Neuron (in vitro differentiated cells): ENCODE results near the gene PHYHD1.

Source experiments
- H2AFZ ChIP-seq: one replicate; pipeline ENCODE4 v1.6.1; 2013; ENCODE audit warnings: low read depth, mild to moderate bottlenecking, inconsistent platforms, low read length, moderate library complexity
- H3K27me3 ChIP-seq: one replicate; pipeline ENCODE4 v1.6.1; 2013; ENCODE audit warnings: low read length; ENCODE audit not compliant: insufficient read depth
- H3K36me3 ChIP-seq: one replicate; pipeline ENCODE4 v1.6.1; 2013; ENCODE audit warnings: low read length; ENCODE audit not compliant: insufficient read depth
- H3K4me1 ChIP-seq: one replicate; pipeline ENCODE4 v1.6.1; 2013; ENCODE audit warnings: low read length; ENCODE audit not compliant: insufficient read depth
- H3K4me3 ChIP-seq: 2 replicates; pipeline ENCODE4 v1.5.1; 2013; ENCODE audit warnings: mild to moderate bottlenecking, low read length, moderate library complexity
- H3K9me3 ChIP-seq: one replicate; pipeline ENCODE4 v1.6.1; 2013; ENCODE audit warnings: low read length

The PHYHD1 gene

GRCh38 chr9:128920381-128921058, at the start of gene PHYHD1:
Gene PHYHD1 (plus strand): TSS chr9:128920982. CDS start chr9:128922324, 1,342 bp downstream.
- Histone ChIP-seq H3K4me3 (no peak within 1 kb of the TSS), H3K4me1 (no peaks in the 10 kb centered on the region)

GRCh38 chr9:128877852-128878251, 42.9 kb upstream of the PHYHD1 start:
- no peak overlapping the region for H2AFZ ChIP-seq
- H3K36me3 ChIP-seq, result no peaks in the 10 kb centered on the region
- no peaks in the 10 kb centered on the region for H3K9me3 ChIP-seq
- H3K4me3 ChIP-seq, result no peak overlapping the region
- peaks cover 4% of the 10 kb centered on the region for H3K4me1 ChIP-seq
- H3K27me3 ChIP-seq, result no peaks in the 10 kb centered on the region

More at GRCh38 chr9:128920381-128921058, at the start of gene PHYHD1:
- Histone ChIP-seq H3K27me3 (no peaks in the 10 kb centered on the region), H3K9me3 (no peaks in the 10 kb centered on the region), H3K36me3 (peaks cover 21% of the 10 kb centered on the region), H2AFZ (no peak within 1 kb of the TSS)

- Histone ChIP-seq H2AFZ (peak within 1 kb of the TSS; percentile 96), H3K4me1 (peaks cover 11% of the 10 kb centered on the region), H3K4me3 (peak within 1 kb of the TSS; percentile 70), H3K9me3 (no peaks in the 10 kb centered on the region), H3K27me3 (no peaks in the 10 kb centered on the region), H3K36me3 (peaks cover 12% of the 10 kb centered on the region)
These were observed 38.7 kb upstream of the PHYHD1 start, which contains the start of the genes KYAT1 and LRRC8A for GRCh38 chr9:128881884-128882676. Gene KYAT1 (minus strand): TSS chr9:128881950. CDS start chr9:128845405, 36,545 bp downstream. Gene LRRC8A (plus strand): TSS chr9:128882133. CDS start chr9:128907165, 25,032 bp downstream.

- no peaks in the 10 kb centered on the region for H3K27me3 ChIP-seq
- peaks cover 16% of the 10 kb centered on the region for H3K36me3 ChIP-seq
- H3K9me3 ChIP-seq, result no peaks in the 10 kb centered on the region
- peaks cover 11% of the 10 kb centered on the region for H3K4me1 ChIP-seq
- H3K4me3 ChIP-seq, result peak overlapping the region; percentile 70
- H2AFZ ChIP-seq, result no peak overlapping the region
These were observed 37.8 kb upstream of the PHYHD1 start for GRCh38 chr9:128882677-128883603.

- H2AFZ ChIP-seq, result no peak overlapping the region
- H3K9me3 ChIP-seq, result no peaks in the 10 kb centered on the region
- H3K27me3 ChIP-seq, result no peaks in the 10 kb centered on the region
- H3K4me3 ChIP-seq, result no peak overlapping the region
- peaks cover 11% of the 10 kb centered on the region for H3K4me1 ChIP-seq
- H3K36me3 ChIP-seq, result peaks cover 28% of the 10 kb centered on the region
These were observed 36.6 kb upstream of the PHYHD1 start for GRCh38 chr9:128884164-128884563.

- no peaks in the 10 kb centered on the region for H3K9me3 ChIP-seq
- H3K4me1 ChIP-seq, result peaks cover 11% of the 10 kb centered on the region
- H3K4me3 ChIP-seq, result no peak overlapping the region
- no peak overlapping the region for H2AFZ ChIP-seq
- H3K36me3 ChIP-seq, result peaks cover 33% of the 10 kb centered on the region
- no peaks in the 10 kb centered on the region for H3K27me3 ChIP-seq
These were observed 35.4 kb upstream of the PHYHD1 start for GRCh38 chr9:128885376-128885775.

- Histone ChIP-seq H3K36me3 (peaks cover 35% of the 10 kb centered on the region), H3K4me1 (peaks cover 11% of the 10 kb centered on the region), H2AFZ (no peak overlapping the region), H3K9me3 (no peaks in the 10 kb centered on the region), H3K27me3 (no peaks in the 10 kb centered on the region), H3K4me3 (no peak overlapping the region)
These were observed 35.0 kb upstream of the PHYHD1 start for GRCh38 chr9:128885798-128886197.

GRCh38 chr9:128886211-128886891, 34.4 kb upstream of the PHYHD1 start:
- no peak overlapping the region for H2AFZ ChIP-seq
- H3K9me3 ChIP-seq, result no peaks in the 10 kb centered on the region
- H3K27me3 ChIP-seq, result no peaks in the 10 kb centered on the region
- H3K4me3 ChIP-seq, result no peak overlapping the region
- H3K4me1 ChIP-seq, result peaks cover 11% of the 10 kb centered on the region
- peaks cover 37% of the 10 kb centered on the region for H3K36me3 ChIP-seq

- no peaks in the 10 kb centered on the region for H3K27me3 ChIP-seq
- H3K36me3 ChIP-seq, result peaks cover 44% of the 10 kb centered on the region
- no peak overlapping the region for H3K4me3 ChIP-seq
- H3K9me3 ChIP-seq, result no peaks in the 10 kb centered on the region
- H2AFZ ChIP-seq, result no peak overlapping the region
- H3K4me1 ChIP-seq, result peaks cover 11% of the 10 kb centered on the region
These were observed 33.7 kb upstream of the PHYHD1 start for GRCh38 chr9:128887049-128887448.

- Histone ChIP-seq H3K9me3 (no peaks in the 10 kb centered on the region), H3K4me1 (peaks cover 11% of the 10 kb centered on the region), H3K4me3 (no peak overlapping the region), H2AFZ (no peak overlapping the region), H3K36me3 (peaks cover 49% of the 10 kb centered on the region), H3K27me3 (no peaks in the 10 kb centered on the region)
These were observed 32.9 kb upstream of the PHYHD1 start for GRCh38 chr9:128887914-128888350.

GRCh38 chr9:128891321-128892220, 29.2 kb upstream of the PHYHD1 start:
- no peaks in the 10 kb centered on the region for H3K27me3 ChIP-seq
- H3K9me3 ChIP-seq, result no peaks in the 10 kb centered on the region
- H2AFZ ChIP-seq, result no peak overlapping the region
- H3K36me3 ChIP-seq, result peaks cover 44% of the 10 kb centered on the region
- H3K4me3 ChIP-seq, result no peak overlapping the region
- H3K4me1 ChIP-seq, result no peaks in the 10 kb centered on the region
